Testis (tissue), 2 donors: ENCODE data around the gene BAD.

Experiments
- POLR2A ChIP-seq: fragments of 450-650 bp; IDR thresholded peaks from one replicate; pipeline ENCODE4 v1.6.1; 2017; ENCODE audit warnings: antibody characterized with exemption, mild to moderate bottlenecking, moderate library complexity
- TF ChIP-seq, protein P1 (sequence below), 3 experiments: fragments of 450-650 bp in 2 of 3; fragments of 200-600 bp in 1 of 3; sonication (generic) in 1 of 3; IDR thresholded peaks; one replicate each; pipeline ENCODE4 v1.5.1; 2016 to 2019; ENCODE audit warnings: antibody characterized with exemption in 3 of 3, mild to moderate bottlenecking in 2 of 3, moderate library complexity in 1 of 3

DNA sequence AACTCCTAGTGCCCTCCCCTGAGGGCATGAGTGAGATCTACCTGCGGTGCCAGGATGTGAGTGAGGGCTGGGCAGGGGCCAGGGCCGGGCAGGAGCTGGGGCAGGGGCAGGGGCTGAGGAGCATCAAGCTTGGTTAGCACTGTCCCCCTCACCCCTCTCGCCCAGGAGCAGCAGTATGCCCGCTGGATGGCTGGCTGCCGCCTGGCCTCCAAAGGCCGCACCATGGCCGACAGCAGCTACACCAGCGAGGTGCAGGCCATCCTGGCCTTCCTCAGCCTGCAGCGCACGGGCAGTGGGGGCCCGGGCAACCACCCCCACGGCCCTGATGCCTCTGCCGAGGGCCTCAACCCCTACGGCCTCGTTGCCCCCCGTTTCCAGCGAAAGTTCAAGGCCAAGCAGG, 64.2 kb downstream of the BAD start:
- TF ChIP-seq, protein P1, sequence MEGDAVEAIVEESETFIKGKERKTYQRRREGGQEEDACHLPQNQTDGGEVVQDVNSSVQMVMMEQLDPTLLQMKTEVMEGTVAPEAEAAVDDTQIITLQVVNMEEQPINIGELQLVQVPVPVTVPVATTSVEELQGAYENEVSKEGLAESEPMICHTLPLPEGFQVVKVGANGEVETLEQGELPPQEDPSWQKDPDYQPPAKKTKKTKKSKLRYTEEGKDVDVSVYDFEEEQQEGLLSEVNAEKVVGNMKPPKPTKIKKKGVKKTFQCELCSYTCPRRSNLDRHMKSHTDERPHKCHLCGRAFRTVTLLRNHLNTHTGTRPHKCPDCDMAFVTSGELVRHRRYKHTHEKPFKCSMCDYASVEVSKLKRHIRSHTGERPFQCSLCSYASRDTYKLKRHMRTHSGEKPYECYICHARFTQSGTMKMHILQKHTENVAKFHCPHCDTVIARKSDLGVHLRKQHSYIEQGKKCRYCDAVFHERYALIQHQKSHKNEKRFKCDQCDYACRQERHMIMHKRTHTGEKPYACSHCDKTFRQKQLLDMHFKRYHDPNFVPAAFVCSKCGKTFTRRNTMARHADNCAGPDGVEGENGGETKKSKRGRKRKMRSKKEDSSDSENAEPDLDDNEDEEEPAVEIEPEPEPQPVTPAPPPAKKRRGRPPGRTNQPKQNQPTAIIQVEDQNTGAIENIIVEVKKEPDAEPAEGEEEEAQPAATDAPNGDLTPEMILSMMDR (IDR thresholded peaks at IDR 0.05): no peak
- TF ChIP-seq POLR2A: no peak
